Measurements from ENCODE around the gene MRGPRG.
"Not testable (repeated sequence)": the region's sequence is repeated elsewhere in the genome, so short reads cannot be mapped to it uniquely, and the experiment has no call there.

MRGPRG gene

DNA sequence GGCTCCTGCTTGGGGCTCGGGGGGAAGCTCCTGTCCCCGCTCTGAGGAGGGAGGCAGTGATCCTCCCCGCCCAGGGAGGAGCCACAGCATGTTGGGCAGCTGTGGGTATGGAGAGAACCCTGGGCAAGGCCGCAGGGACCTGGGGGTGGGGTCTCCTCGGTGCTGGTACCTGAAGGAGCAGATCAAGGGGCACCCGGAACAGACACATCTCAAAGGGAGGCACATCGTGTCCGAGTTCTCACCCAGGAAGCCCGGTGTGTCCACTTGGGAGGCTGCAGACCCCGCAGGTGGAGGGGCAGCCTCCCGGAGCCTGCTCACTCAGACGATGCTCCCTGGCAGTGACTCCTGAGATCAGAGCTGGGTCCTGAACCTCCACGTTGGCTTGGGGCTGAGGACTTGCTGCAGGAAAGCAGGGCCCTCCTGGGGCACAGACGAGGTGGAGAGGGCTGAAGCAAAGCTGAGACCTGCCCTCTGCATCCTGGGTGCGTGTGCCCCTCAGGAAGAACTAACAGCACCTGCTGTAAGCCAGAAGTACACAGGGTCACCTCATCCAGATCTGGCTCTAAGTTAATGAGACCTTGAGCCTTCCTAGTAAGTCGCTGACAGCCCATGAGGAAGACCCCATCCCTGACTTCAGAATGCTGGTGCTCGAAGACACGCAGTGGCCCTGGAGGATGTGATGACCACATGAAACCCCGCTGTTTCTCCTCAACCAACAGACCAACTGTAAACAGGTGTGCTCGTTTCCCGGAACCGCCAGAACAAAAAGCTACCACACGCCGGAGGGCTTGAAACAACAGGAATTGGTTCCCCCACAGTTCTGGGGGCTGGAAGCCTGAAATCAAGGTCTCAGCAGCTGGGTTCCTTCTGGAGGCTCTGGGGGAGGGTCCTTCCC lies 47.6 kb downstream of the MRGPRG start:
- DNase-seq: no peak

DNA sequence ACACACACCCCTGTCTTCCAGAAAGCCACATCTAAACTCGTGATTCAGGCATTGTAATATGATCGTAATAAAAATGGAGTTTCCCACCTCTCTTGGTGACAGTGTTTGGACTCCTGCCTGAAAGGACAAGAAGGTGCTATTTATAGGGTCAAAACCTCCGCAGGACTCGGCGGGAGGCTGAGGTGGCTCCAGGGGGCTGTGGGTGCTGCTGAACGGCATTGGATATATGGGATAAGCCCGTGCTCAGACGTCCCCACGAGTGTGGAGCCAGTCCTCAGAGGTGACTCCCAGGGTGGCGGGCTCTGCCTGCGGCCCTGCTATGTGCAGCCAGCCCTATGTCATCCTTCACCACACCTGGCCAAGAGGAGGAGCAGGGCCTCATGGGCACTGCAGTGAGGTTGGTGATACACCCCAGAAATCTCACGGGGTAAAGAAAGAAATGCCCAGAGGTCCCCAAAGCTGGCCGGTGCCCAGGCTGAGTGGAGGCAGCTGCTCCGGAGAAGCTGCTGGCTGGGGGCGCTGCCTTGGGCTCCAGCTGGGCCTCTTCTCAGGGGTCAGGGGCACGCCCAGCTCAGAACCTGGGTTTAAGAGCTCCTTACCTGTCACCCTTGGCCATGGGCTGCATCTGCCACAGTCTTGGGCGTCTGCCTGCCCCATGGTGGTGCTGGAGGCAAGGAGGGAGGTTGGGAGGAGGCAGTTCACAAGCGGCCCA lies 48.4 kb downstream of the MRGPRG start:
- no peak for DNase-seq

DNA sequence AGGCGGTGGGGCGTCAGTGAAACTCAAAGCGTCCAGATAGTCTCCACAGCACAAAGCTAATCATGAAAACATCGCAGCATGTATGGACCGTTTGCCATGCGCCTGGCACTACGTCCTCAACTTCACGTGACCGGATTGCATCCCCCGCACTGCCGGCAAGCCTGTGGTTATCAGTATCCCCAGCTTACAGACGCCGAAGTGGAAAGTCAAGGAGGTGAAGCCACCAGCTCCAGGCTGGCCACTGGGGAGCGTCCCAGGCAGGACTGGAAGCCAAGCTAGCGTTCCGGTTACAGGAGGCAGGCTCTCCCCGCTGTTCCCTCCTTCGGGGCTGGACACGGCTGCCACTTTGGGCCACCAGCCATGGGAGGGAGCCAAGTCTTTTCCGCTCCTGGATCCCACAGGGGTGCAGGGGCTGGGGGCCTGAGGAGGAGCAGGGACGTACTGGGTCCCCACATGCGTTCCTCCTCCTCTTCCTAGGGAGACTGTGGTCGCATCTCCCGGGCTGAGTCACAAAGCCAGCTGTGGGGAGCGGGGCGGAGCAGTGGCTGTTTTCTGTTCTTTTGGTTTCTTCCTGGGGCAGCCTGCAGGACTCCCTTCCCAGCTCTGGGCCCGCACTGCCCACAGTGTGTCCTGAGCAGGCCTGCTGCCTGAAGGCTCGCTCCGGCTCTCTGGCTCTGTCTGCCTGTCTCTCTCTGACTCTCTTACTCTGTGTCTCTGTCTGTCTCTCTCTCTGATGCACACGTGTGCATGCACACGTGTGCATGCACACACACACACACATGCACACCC lies 49.2 kb downstream of the MRGPRG start:
- no peak for DNase-seq

DNA sequence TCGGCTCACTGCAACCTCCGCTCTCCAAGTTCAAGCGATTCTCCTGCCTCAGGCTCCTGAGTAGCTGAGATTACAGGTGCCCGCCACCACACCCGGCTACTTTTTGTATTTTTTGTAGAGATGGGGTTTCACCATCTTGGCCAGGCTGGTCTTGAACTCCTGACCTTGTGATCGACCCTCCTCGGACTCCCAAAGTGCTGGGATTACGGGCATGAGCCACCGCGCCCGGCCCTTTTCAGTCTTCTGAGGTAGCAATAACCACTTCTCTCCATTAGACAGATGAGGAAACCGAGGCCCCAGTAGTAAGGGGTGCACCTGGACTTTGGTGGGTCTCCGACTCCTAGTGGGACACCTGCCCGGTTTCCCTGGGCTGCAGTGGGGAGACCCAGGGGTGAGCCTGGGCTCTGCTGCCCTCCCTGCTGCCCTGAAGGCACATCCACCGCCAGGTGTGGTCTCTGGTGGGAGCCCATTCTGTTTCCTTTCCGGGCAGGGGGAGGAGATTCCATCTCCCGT lies 49.8 kb downstream of the MRGPRG start:
- DNase-seq: not testable (repeated sequence)
